ENCODE measurements around the gene SHANK1.
"Not testable (repeated sequence)": the region's sequence is repeated elsewhere in the genome, so short reads cannot be mapped to it uniquely, and the experiment has no call there.

The SHANK1 gene

GRCh38 chr19:50719566-50719965, at the start of gene SHANK1:
SHANK1 (minus strand) TSS chr19:50719802; CDS start chr19:50716919, 2,883 bp downstream.
- no peak for DNase-seq (ENCODE audit: low read depth)
- H3K4me3 ChIP-seq (ENCODE audit: low read length), result no peak within 1 kb of the TSS
- TF ChIP-seq CTCF (IDR thresholded peaks at IDR 0.05; ENCODE audit: insufficient read depth, low read depth, low read length, missing control alignments), result no peak

- TF ChIP-seq CTCF (IDR thresholded peaks at IDR 0.05; ENCODE audit: insufficient read depth, low read depth, low read length, missing control alignments), result no peak
- H3K4me3 ChIP-seq (ENCODE audit: low read length), result no peak overlapping the region
- DNase-seq (ENCODE audit: low read depth), result no peak
Measured at GRCh38 chr19:50768277-50768676, 48.7 kb upstream of the SHANK1 start.

- not testable (repeated sequence) for DNase-seq (ENCODE audit: low read depth); H3K4me3 ChIP-seq (ENCODE audit: low read length)
Measured at GRCh38 chr19:50767263-50767662, 47.7 kb upstream of the SHANK1 start.

GRCh38 chr19:50766746-50767145, 47.1 kb upstream of the SHANK1 start:
- H3K4me3 ChIP-seq (ENCODE audit: low read length); DNase-seq (ENCODE audit: low read depth): not testable (repeated sequence)

- no peak overlapping the region for H3K4me3 ChIP-seq (ENCODE audit: low read length)
- DNase-seq (ENCODE audit: low read depth), result no peak
- TF ChIP-seq CTCF (IDR thresholded peaks at IDR 0.05; ENCODE audit: insufficient read depth, low read depth, low read length, missing control alignments), result no peak
Measured at GRCh38 chr19:50764409-50764808, 44.8 kb upstream of the SHANK1 start.

GRCh38 chr19:50763521-50763920, 43.9 kb upstream of the SHANK1 start:
- DNase-seq (ENCODE audit: low read depth); H3K4me3 ChIP-seq (ENCODE audit: low read length): not testable (repeated sequence)

- DNase-seq (ENCODE audit: low read depth); H3K4me3 ChIP-seq (ENCODE audit: low read length): not testable (repeated sequence)
Measured at GRCh38 chr19:50761501-50761900, 41.9 kb upstream of the SHANK1 start.

GRCh38 chr19:50759886-50760285, 40.3 kb upstream of the SHANK1 start:
- no peak overlapping the region for H3K4me3 ChIP-seq (ENCODE audit: low read length)
- no peak for TF ChIP-seq CTCF (IDR thresholded peaks at IDR 0.05; ENCODE audit: insufficient read depth, low read depth, low read length, missing control alignments)
- DNase-seq (ENCODE audit: low read depth), result no peak

GRCh38 chr19:50759076-50759475, 39.5 kb upstream of the SHANK1 start:
- not testable (repeated sequence) for H3K4me3 ChIP-seq (ENCODE audit: low read length); DNase-seq (ENCODE audit: low read depth)

- not testable (repeated sequence) for H3K4me3 ChIP-seq (ENCODE audit: low read length); DNase-seq (ENCODE audit: low read depth)
Measured at GRCh38 chr19:50757624-50758023, 38.0 kb upstream of the SHANK1 start.

GRCh38 chr19:50756244-50756643, 36.6 kb upstream of the SHANK1 start:
- not testable (repeated sequence) for DNase-seq (ENCODE audit: low read depth); H3K4me3 ChIP-seq (ENCODE audit: low read length)
